A549 (cell line): ENCODE results near the gene ATXN10. TPM values are rescaled to one million over a fixed set of nuclear protein-coding genes. Genes with fewer than 3 reads are reported as not detected.

Experiments
- ATAC-seq, 2 experiments: fragments of 200-7000 bp in 1 of 2; fragments of >200 bp in 1 of 2; cut with Nextera tagmentation in 1 of 2; cut with Tn5 transposase in 1 of 2; 3 replicates each; pipeline versions ENCODE4 v1.8.0 to v1.9.1; 2018 to 2020; ENCODE audit warnings: mild to moderate bottlenecking in 1 of 2, moderate library complexity in 1 of 2
- CTCF ChIA-PET: fragments of 300-600 bp; sonication (Branson Sonifier 250); formaldehyde crosslinking; extraction: SDS; loops from one replicate; lab custom pipeline; 2021; ENCODE audit warnings: antibody characterized with exemption, inconsistent platforms; lab: Yijun Ruan, JAX
- POLR2A ChIA-PET: fragments of 350-600 bp; formaldehyde crosslinking; extraction: SDS; loops from one replicate; lab custom pipeline; 2021; ENCODE audit warnings: antibody characterized with exemption, inconsistent platforms; lab: Yijun Ruan, JAX
- DNase-seq, 2 experiments: peaks; one replicate each; pipeline versions ENCODE4 v3.0.0 to v3.0.0-alpha.2; 2011 to 2016; ENCODE audit warnings: low read depth in 1 of 2, low spot score in 1 of 2
- FAIRE-seq: peaks from 2 replicates; lab custom pipeline; 2011; peaks lifted over from hg19 to GRCh38; lab: Jason Lieb, UNC
- H3K27ac ChIP-seq, 2 experiments: fragments of >200 bp; sonication (Bioruptor Twin); formaldehyde crosslinking; 3 replicates each; pipeline ENCODE4 v1.5.1; 2016 to 2017
- H3K4me1 ChIP-seq: fragments of >200 bp; sonication (Bioruptor Twin); formaldehyde crosslinking; 3 replicates; pipeline ENCODE4 v1.6.1; 2016
- H3K4me2 ChIP-seq: fragments of >200 bp; sonication (Bioruptor Twin); formaldehyde crosslinking; 3 replicates; pipeline ENCODE4 v1.6.1; 2016
- H3K4me3 ChIP-seq: fragments of >200 bp; sonication (Bioruptor Twin); formaldehyde crosslinking; 3 replicates; pipeline ENCODE4 v1.5.1; 2016
- H3K9me3 ChIP-seq: fragments of >200 bp; sonication (Bioruptor Twin); formaldehyde crosslinking; 3 replicates; pipeline ENCODE4 v1.6.1; 2016
- CBX8 ChIP-seq: fragments of 200-600 bp; sonication (generic); IDR thresholded peaks from 2 replicates; pipeline ENCODE4 v1.6.1; 2016
- E2F6 ChIP-seq: IDR thresholded peaks from 2 replicates; pipeline ENCODE4 v1.6.1; 2012; ENCODE audit warnings: low read depth, borderline replicate concordance
- EHF ChIP-seq: fragments of 250-450 bp; sonication (Bioruptor Pico); IDR thresholded peaks from 2 replicates; pipeline ENCODE4 v1.5.0; 2020; ENCODE audit warnings: mild to moderate bottlenecking
- EHMT2 ChIP-seq: fragments of 200-600 bp; sonication (generic); IDR thresholded peaks from 2 replicates; pipeline ENCODE4 v1.6.1; 2016; ENCODE audit warnings: antibody characterized with exemption, low read depth, mild to moderate bottlenecking, moderate library complexity
- ELK1 ChIP-seq: fragments of 150-350 bp; IDR thresholded peaks from 2 replicates; pipeline ENCODE4 v1.6.1; 2014; ENCODE audit warnings: low read depth, mild to moderate bottlenecking, low read length
- FOSB ChIP-seq: fragments of 250-450 bp; sonication (Bioruptor Pico); IDR thresholded peaks from 2 replicates; pipeline ENCODE4 v1.5.0; 2020; ENCODE audit warnings: mild to moderate bottlenecking, moderate library complexity
- FOXS1 ChIP-seq: fragments of 250-450 bp; sonication (Bioruptor Pico); IDR thresholded peaks from 2 replicates; pipeline ENCODE4 v1.5.0; 2020; ENCODE audit warnings: mild to moderate bottlenecking, moderate library complexity
- HES2 ChIP-seq: fragments of >200 bp; sonication (Bioruptor Twin); formaldehyde crosslinking; IDR thresholded peaks from 2 replicates; pipeline ENCODE4 v1.6.1; 2016
- HMGXB4 ChIP-seq: fragments of 250-450 bp; sonication (Bioruptor Pico); IDR thresholded peaks from 2 replicates; pipeline ENCODE4 v1.5.0; 2021; ENCODE audit warnings: mild to moderate bottlenecking, moderate library complexity, borderline replicate concordance
- HOXB13 ChIP-seq: fragments of 250-450 bp; sonication (Bioruptor Pico); IDR thresholded peaks from 2 replicates; pipeline ENCODE4 v1.5.0; 2020; ENCODE audit warnings: low read depth, mild to moderate bottlenecking, moderate library complexity
- MAX ChIP-seq: IDR thresholded peaks from 2 replicates; pipeline ENCODE4 v1.6.1; 2012
- NFE2L2 ChIP-seq: fragments of 150-350 bp; conservative IDR thresholded peaks from 2 replicates; pipeline ENCODE4 v1.6.1; 2014; ENCODE audit warnings: low read length
- POLR2A ChIP-seq: IDR thresholded peaks from 2 replicates; pipeline ENCODE4 v1.6.1; 2012; ENCODE audit warnings: mild to moderate bottlenecking, low read length
- RARB ChIP-seq: fragments of 250-450 bp; sonication (Bioruptor Pico); IDR thresholded peaks from 2 replicates; pipeline ENCODE4 v1.8.0; 2021; ENCODE audit warnings: mild to moderate bottlenecking, moderate library complexity
- TP53 ChIP-seq: fragments of 250-450 bp; sonication (Bioruptor Pico); IDR thresholded peaks from 2 replicates; pipeline ENCODE4 v1.5.0; 2021; ENCODE audit warnings: mild to moderate bottlenecking, moderate library complexity
- ZC3H11A ChIP-seq: fragments of 450-650 bp; IDR thresholded peaks from 2 replicates; pipeline ENCODE4 v1.6.1; 2014; ENCODE audit warnings: antibody characterized with exemption, mild to moderate bottlenecking
- ZFP36 ChIP-seq: fragments of 450-650 bp; IDR thresholded peaks from 2 replicates; pipeline ENCODE4 v1.6.1; 2014; ENCODE audit warnings: borderline replicate concordance; ENCODE audit not compliant: partially characterized antibody
- WGBS: methylation state at CpG from one replicate; pipeline ENCODE4 v1.1.6; 2017; ENCODE audit errors: missing lambda C conversion rate; 5-methylcytosine and 5-hydroxymethylcytosine counted together
- polyA plus RNA-seq, 4 experiments: library from polyadenylated mRNA; depleted of rRNA in 3 of 4; stranded (reverse); fragments of >200 nt; fragmentation: RNase III in 1 of 4; extraction: RNeasy Plus Mini Kit Qiagen cat#74134 plus additional on column Dnase treatment in 1 of 4; gene quantifications; 2 replicates in 3 of 4; 3 replicates in 1 of 4; pipeline ENCODE4 v1.2.3, GENCODE V29; 2011 to 2017

The ATXN10 gene
- polyA plus RNA-seq, 2 of the 4 experiments (the other 2 are of a cell fraction), result 126 to 281 TPM

GRCh38 chr22:45639747-45640102, 31.9 kb upstream of the ATXN10 start:
- peak; percentile 87 for TF ChIP-seq E2F6
- no peak for TF ChIP-seq EHMT2
- TF ChIP-seq MAX, result peak; percentile 64
- TF ChIP-seq TP53 (CRISPR knock-in tag), result 0 out of 2 replicates have a peak, but pooled peaks have one; percentile 41
- peak; percentile 37; the same call in 1 of the 2 replicates for TF ChIP-seq HMGXB4 (CRISPR knock-in tag)
- TF ChIP-seq FOXS1 (CRISPR knock-in tag), result peak; percentile 12; the same call in 1 of the 2 replicates
- 0 out of 2 replicates have a peak, but pooled peaks have one; percentile 13 for TF ChIP-seq EHF (CRISPR knock-in tag)
- TF ChIP-seq ZC3H11A, result no peak
- no peak for TF ChIP-seq RARB (CRISPR knock-in tag)
- WGBS, result 36% methylated on average over 5 of the region's 7 CpGs
- Histone ChIP-seq H3K4me2 (peak overlapping the region; percentile 67), H3K9me3 (no peaks in the 10 kb centered on the region), H3K27ac (peak overlapping the region; percentile 99 to 100), H3K4me3 (no peak overlapping the region; the same call in 2 of the 3 replicates), H3K4me1 (peaks cover 56% of the 10 kb centered on the region)
- CTCF ChIA-PET, result interaction anchor here (1.1 to 5.2 kb wide), 4 partner anchors 41 to 337 kb away, joined by 4 to 25 read pairs (median 4); no protein-coding TSS in a partner anchor
- FAIRE-seq (no peak), DNase-seq (no peak), ATAC-seq (peak; percentile 8 to 21; a peak in 4 of 6 replicates)
- POLR2A ChIA-PET, result interaction anchor here (1.0 kb wide), 1 partner anchor 36 kb away, joined by 3 read pairs; no protein-coding TSS in a partner anchor

GRCh38 chr22:45640291-45640940, 31.2 kb upstream of the ATXN10 start:
- Histone ChIP-seq H3K4me2 (peak overlapping the region; percentile 67), H3K4me1 (peaks cover 63% of the 10 kb centered on the region), H3K27ac (peak overlapping the region; percentile 99 to 100), H3K4me3 (no peak overlapping the region), H3K9me3 (no peaks in the 10 kb centered on the region)
- CTCF ChIA-PET, result interaction anchor here (1.1 to 5.2 kb wide), 4 partner anchors 42 to 336 kb away, joined by 4 to 25 read pairs (median 4); no protein-coding TSS in a partner anchor
- POLR2A ChIA-PET, result interaction anchor here (1.0 kb wide), 1 partner anchor 36 kb away, joined by 3 read pairs; no protein-coding TSS in a partner anchor
- DNase-seq, result no peak
- WGBS, result 80% methylated on average over 5 of the region's 7 CpGs
- FAIRE-seq, result no peak
- TF ChIP-seq FOSB (CRISPR knock-in tag) (no peak), NFE2L2 (no peak), ELK1 (no peak), EHMT2 (no peak), CBX8 (no peak), HOXB13 (CRISPR knock-in tag) (no peak), POLR2A (no peak)
- TF ChIP-seq, all 56 proteins: peak for 0
- peak in 1 of 2 experiments; percentile 1; a peak in 2 of 6 replicates for ATAC-seq

GRCh38 chr22:45640941-45641621, 30.6 kb upstream of the ATXN10 start:
- ATAC-seq, result no peak
- H3K27ac ChIP-seq, result peak overlapping the region; percentile 99 to 100
- peaks cover 69% of the 10 kb centered on the region for H3K4me1 ChIP-seq
- no peak overlapping the region; the same call in 2 of the 3 replicates for H3K4me2 ChIP-seq
- H3K4me3 ChIP-seq, result no peak overlapping the region
- 96% methylated on average over 16 of the region's 24 CpGs for WGBS
- CTCF ChIA-PET, result no interaction called here
- H3K9me3 ChIP-seq, result no peaks in the 10 kb centered on the region
- TF ChIP-seq ZFP36 (peak; percentile 31), HES2 (no peak)
- DNase-seq, result no peak
- FAIRE-seq, result no peak
- POLR2A ChIA-PET, result no interaction called here
